GM19035 (cell line): ENCODE measurements around the gene DGCR6L.
"Not testable (repeated sequence)": the region's sequence is repeated elsewhere in the genome, so short reads cannot be mapped to it uniquely, and the experiment has no call there.

Experiments
- ATAC-seq: cut with Tn5 transposase; IDR thresholded peaks from one replicate; pipeline ENCODE4 v1.9.1; 2021; ENCODE audit not compliant: unreplicated experiment

Gene DGCR6L

DNA sequence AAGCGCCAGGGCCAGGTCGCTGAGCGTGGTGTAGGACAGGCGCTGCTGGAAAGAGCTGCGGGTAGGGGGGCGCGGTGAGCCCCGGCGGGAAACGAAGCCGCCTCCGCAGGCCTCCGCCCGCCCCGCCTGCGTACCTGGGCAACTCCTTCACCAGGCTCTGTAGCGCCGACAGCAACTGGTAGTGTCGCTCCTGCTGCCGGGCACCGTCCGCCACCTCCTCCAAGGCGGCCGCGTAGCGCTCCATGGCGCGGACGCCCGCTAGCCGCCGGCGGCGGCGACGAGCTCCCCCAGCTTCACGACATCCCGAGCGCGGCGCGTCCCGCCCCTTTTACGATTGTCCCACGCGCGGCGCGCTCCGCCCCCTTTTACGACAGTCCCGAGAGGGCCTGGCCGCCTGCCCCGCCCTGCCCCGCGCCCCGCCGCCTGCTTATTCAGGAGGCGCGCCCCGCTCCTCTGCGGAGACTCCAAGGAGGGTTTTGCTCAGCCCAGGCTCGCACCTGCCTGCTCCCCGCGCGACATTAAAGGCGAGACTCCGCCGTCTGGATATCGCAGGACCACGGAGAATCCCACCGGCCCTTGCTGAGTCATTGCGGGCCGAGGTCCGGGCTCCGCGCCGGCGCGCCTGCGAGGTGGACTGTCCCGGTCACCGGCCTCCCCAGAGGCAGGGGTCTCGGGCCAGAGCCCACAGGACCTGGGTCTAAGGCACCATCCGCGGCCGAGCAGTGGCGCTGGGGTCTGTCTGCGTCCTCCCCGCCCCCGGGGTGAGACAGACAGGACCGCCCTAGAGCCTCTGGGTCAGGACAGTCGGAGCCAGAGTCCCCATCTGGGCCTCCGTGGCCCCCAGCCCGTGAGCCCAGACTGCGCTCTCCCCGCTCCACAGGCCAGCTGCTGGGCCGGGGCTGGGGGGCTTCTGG is at the start of gene DGCR6L:
DGCR6L (minus strand) TSS at position 316 of the 914 bp plus-strand sequence; CDS start at position 244, 72 bp downstream.
- peak; percentile 75 for ATAC-seq

DNA sequence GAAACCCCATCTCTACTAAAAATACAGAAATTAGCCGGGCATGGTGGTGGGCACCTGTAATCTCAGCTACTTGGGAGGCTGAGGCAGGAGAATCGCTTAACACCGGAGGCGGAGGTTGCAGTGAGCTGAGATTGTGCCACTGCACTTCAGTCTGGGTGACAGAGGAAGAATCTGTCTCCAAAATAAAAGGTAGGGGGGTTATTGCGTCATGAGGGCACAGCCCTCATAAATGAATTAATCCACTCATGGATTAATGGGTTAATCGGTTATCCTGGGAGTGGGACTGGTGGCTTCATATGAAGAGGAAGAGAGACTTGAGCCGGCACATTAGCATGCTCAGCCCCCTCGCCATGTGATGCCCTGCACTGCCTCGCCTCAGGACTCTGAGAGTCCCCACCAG is 49.0 kb upstream of the DGCR6L start:
- not testable (repeated sequence) for ATAC-seq

DNA sequence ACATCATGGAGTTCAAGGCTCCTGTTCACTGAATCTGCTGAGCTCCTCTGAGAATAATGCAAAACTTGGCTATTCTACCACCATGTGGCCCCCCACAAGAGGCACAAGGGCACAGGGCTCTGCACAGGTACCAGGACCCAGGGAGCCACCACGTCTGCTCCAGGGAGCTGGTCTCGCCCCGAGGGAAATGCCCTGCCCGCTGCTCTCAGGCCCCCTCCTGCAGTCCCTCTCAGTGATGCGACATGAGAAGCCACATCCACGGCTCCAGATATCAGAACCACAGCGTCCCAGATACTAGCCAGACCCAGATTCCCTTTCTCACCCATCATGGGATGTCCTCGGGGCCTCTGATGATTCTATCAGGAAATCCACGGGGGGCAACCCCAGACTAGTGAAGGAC is 47.0 kb upstream of the DGCR6L start:
- ATAC-seq = not testable (repeated sequence)

DNA sequence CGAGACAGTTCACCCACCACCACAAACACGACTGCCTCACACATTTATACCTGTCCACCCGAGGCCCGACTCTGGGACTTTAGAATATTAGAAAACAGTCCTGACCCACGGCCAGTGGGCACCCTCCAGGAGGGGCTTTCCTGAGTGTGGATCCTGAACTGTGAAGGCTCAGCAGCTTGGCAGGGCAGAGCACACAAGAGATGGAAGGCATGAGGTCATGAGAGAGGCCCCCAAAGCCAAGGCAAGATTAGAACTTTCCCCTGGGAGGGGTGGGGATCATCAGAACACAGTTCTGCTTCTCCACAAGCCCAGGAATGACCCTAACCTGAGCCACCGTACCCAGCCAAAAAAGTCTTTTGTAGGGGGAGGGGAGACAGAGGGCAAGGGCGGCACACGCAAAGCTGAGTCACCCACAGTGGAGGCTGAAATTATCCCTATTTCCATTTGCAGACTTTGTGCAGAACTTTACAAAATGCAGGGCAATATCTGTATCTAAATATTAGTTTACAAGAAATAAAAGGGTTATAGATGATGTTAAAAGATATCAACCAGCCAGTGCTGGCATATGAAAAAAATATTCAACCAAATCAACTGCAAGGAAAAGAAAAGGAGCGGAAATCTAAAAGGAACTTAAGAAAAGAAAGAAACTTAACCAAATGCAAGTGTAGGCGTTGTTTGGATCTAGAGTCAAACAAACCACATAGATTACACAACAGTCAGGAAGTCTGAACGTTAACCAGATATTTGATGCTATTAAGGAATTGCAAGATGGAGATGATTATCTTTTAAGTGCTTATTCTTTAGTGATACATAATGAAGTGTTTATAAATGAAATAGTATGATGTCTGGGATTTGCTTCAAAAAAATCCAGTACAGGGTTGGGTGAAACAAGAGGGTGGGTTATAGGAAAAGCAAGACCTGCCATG is 44.7 kb upstream of the DGCR6L start:
- not testable (repeated sequence) for ATAC-seq

DNA sequence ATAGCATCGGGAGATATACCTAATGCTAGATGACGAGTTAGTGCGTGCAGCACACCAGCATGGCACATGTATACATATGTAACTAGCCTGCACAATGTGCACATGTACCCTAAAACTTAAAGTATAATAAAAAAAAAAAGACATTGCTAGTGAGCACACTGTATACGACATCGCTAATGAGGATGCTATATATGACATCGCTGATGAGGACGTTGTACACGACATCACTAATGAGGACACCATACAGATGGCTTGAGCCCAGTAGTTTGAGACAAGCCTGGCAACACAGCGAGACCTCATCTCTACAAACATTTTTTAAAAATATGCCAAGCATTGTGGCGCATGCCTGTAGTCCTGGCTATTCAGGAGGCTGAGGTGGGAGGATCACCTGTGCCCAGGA is 42.5 kb upstream of the DGCR6L start:
- ATAC-seq = not testable (repeated sequence)

DNA sequence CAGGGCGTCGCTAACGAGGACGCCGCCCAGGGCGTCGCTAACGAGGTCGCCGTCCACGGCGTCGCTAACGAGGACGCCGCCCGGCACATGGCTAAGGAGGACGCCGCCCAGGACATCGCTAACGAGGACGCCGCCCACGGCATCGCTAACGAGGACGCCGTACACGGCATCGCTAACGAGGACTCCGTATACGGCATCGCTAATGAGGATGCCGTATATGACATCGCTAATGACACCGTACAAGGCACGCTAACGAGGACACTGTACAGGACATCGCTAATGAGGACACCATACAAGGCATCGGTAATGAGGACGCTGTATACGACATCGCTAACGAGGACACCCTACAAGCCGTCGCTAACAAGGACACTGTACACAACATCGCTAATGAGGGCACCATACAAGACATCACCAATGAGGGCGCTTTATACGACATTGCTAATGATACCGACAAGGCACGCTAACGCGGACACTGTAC is 41.9 kb upstream of the DGCR6L start:
- not testable (repeated sequence) for ATAC-seq

DNA sequence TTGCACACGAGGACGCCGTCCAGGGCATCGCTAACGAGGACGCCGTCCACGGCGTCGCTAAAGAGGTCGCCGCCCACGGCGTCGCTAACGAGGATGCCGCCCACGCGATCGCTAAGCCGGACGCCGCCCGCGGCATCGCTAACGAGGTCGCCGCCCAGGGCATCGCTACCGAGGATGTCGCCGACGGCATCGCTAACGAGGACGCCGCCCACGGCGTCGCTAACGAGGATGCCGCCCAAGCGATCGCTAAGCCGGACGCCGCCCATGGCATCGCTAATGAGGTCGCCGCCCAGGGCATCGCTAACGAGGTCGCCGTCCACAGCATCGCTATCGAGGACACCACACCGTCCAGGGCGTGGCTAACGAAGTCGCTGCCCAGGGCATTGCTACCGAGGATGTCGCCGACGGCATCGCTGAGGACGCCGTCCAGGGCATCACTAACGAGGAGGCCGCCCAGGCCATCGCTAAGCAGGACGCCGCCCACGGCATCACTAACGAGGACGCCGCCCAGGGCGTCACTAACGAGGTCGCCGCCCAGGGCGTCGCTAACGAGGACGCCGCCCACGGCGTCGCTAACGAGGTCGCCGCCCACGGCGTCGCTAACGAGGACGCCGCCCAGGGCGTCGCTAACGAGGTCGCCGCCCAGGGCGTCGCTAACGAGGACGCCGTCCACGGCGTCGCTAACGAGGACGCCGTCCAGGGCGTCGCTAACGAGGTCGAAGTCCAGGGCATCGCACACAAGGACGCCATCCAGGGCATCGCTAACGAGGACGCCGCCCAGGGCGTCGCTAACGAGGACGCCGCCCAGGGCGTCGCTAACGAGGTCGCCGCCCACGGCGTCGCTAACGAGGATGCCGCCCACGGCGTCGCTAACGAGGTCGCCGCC is 41.2 kb upstream of the DGCR6L start:
- ATAC-seq = not testable (repeated sequence)

DNA sequence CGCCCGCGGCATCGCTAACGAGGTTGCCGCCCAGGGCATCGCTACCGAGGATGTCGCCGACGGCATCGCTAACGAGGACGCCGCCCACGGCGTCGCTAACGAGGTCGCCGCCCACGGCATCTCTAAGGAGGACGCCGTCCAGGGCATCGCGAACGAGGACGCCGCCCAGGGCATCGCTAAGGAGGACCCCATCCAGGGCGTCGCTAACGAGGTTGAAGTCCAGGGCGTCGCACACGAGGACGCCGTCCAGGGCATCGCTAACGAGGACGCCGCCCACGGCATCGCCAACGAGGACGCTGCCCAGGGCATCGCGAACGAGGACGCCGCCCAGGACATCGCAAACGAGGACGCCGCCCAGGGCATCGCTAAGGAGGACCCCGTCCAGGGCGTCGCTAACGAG is 40.4 kb upstream of the DGCR6L start:
- not testable (repeated sequence) for ATAC-seq

DNA sequence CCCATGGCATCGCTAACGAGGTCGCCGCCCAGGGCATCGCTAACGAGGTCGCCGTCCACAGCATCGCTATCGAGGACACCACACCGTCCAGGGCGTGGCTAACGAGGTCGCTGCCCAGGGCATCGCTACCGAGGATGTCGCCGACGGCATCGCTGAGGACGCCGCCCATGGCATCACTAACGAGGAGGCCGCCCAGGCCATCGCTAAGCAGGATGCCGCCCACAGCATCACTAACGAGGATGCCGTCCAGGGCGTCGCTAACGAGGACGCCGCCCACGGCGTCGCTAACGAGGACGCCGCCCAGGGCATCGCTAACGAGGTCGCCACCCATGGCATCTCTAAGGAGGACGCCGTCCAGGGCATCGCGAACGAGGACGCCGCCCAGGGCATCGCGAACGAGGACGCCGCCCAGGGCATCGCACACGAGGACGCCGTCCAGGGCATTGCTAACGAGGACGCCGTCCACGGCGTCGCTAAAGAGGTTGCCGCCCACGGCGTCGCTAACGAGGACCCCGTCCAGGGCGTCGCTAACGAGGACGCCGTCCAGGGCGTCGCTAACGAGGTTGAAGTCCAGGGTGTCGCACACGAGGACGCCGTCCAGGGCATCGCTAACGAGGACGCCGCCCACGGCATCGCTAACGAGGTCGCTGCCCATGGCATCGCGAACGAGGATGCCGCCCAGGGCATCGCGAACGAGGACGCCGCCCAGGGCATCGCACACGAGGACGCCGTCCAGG is 38.8 kb upstream of the DGCR6L start:
- ATAC-seq = not testable (repeated sequence)

DNA sequence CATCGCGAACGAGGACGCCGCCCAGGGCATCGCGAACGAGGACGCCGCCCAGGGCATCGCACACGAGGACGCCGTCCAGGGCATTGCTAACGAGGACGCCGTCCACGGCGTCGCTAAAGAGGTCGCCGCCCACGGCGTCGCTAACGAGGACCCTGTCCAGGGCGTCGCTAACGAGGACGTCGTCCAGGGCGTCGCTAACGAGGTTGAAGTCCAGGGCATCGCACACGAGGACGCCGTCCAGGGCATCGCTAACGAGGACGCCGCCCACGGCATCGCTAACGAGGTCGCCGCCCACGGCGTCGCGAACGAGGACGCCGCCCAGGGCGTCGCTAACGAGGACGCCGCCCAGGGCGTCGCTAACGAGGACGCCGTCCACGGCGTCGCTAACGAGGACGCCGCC is 38.1 kb upstream of the DGCR6L start:
- ATAC-seq = not testable (repeated sequence)

DNA sequence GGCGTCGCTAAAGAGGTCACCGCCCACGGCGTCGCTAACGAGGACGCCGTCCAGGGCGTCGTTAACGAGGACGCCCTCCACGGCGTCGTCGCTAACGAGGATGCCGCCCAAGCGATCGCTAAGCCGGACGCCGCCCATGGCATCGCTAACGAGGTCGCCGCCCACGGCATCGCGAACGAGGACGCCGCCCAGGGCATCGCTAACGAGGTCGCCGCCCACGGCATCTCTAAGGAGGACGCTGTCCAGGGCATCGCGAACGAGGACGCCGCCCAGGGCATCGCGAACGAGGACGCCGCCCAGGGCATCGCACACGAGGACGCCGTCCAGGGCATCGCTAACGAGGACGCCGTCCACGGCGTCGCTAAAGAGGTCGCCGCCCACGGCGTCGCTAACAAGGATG is 37.0 kb upstream of the DGCR6L start:
- not testable (repeated sequence) for ATAC-seq

DNA sequence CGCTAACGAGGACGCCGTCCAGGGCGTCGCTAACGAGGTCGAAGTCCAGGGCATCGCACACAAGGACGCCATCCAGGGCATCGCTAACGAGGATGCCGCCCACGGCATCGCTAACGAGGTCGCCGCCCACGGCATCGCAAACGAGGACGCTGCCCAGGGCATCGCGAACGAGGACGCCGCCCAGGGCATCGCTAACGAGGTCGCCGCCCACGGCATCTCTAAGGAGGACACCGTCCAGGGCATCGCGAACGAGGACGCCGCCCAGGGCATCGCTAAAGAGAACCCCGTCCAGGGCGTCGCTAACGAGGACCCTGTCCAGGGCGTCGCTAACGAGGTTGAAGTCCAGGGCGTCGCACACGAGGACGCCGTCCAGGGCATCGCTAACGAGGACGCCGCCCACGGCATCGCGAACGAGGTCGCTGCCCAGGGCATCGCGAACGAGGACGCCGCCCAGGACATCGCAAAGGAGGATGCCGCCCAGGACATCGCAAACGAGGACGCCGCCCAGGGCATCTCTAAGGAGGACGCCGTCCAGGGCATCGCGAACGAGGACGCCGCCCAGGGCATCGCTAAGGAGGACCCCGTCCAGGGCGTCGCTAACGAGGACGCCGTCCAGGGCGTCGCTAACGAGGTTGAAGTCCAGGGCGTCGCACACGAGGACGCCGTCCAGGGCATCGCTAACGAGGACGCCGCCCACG is 36.2 kb upstream of the DGCR6L start:
- not testable (repeated sequence) for ATAC-seq

DNA sequence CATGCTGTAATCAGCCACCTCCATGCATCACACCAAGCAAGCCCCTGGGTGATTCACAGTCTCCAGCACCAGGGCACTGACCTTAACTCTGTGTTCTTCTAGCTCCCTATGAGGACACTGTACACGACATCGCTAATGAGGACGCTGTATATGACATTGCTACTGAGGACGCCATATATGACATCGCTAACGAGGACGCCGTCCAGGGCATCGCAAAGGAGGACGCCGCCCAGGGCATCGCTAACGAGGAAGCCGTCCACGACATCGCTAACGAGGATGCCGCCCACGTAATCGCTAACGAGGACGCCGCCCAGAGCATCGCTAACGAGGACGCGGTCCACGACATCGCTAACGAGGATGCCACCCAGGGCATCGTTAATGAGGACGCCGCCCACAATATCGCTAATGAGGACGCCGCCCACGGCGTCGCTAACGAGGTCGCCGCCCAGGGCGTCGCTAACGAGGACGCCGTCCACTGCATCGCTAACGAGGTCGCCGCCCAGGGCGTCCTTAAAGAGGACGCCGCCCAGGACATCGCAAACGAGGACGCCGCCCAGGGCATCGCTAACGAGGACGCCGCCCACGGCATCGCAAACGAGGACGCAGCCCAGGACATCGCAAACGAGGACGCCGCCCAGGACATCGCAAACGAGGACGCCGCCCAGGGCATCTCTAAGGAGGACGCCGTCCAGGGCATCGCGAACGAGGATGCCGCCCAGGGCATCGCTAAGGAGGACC is 34.5 kb upstream of the DGCR6L start:
- ATAC-seq = no peak

DNA sequence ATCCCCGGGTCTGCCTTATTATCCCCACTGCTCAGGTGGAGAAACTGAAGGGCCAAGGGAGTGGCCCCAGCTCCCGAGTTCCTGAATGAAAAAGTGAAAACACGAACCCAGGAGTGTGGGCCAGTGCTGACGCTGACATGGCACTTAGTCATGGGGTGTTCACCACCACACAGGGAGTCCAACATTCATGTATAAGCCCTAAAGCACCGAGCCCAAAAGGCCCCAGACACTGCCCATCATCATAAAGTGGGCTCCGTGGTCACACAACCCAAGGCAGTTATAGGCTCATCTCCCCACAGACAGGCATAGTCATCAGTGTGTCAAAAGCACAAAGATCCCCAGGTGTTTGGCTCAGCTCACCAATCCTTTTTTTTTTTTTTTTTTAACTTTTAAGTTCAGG is 32.7 kb upstream of the DGCR6L start:
- ATAC-seq = not testable (repeated sequence)

DNA sequence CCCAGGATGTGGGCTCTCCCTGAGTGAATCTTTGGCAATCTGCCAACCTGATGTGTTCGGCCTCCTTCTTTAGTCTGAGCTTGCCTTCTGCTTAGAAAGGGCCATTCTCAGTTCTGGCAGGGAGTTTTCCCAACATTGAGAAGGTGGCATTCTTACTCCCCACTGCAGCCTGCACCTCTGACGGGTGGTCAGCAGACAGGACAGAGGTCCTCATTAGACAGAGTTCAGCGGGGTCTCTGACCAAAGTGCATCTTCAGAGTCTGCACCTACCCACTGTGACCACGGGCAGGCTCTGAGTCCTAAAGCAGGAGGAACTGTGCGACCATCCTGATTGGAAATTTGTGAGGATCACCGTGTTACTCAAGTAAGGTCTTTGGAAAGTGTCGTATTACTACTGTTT is 26.7 kb upstream of the DGCR6L start:
- not testable (repeated sequence) for ATAC-seq

DNA sequence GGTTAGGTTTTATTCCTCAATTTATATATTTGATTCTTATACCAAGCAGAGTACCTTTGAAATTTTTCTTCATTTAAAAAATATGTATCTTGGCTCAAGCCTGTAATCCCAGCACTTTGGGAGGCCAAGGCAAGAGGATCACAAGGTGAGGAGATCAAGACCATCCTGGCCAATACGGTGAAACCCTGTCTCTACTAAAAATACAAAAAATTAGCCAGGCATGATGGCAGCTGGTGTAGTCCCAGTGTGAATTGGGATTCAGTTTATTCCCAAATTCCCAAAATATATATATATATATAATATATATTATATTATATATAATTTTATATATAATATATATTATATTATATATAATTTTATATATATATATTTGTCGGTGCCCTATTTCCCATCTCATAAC is 18.4 kb upstream of the DGCR6L start:
- ATAC-seq = not testable (repeated sequence)

DNA sequence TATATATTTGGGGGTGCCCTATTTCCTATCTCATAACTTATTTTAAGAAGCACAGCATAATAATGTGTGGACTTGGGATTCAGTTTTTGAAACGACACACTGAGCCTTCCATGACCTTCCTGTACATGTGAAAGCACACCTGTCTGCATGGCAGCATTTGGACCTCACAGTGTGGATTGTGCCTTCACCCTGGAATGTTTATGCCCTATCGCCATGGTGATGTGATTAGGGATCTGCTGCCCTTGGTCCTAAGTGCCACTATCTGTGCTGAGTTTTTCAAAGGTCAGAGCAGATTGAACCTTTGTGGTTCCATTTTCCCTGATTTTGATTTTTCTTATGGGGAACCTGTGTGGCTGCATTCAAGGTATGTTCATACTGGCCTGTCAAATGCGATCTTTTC is 17.9 kb upstream of the DGCR6L start:
- ATAC-seq = not testable (repeated sequence)

DNA sequence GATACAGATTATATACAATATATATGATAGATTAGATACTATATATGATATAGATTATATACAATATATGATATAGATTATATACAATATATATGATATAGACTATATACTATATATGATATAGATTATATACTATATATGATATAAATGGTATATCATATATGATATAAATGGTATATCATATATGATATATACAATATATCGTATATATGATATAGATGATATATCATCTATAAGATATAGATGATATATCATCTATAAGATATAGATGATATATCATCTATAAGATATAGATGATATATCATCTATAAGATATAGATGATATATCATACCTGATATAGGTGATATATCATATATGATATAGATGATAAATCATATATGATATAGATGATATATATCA is 16.7 kb upstream of the DGCR6L start:
- not testable (repeated sequence) for ATAC-seq
